Left colon (tissue), 2 donors: ENCODE data around the gene FAM236D. TPM values are rescaled to one million over a fixed set of nuclear protein-coding genes. Genes with fewer than 3 reads are reported as not detected.
"Not testable (repeated sequence)": the region's sequence is repeated elsewhere in the genome, so short reads cannot be mapped to it uniquely, and the experiment has no call there.

ENCODE experiments used
- ATAC-seq: fragments of 200-7000 bp; cut with Tn5 transposase; one replicate; pipeline ENCODE4 v1.9.1; 2020; ENCODE audit warnings: mild to moderate bottlenecking, moderate library complexity
- DNase-seq, 2 donors: peaks; one replicate each; pipeline ENCODE4 v3.0.0-alpha.2; 2020
- intact Hi-C, 2 donors: fragments of 100-400 bp; cut with DNase I in 1 of 2; cut with micrococcal nuclease in 1 of 2; formaldehyde crosslinking; loops; one replicate each; pipeline versions ENCODE4 v1.11.2 to v1.14.0; 2022; cut with DNase I, micrococcal nuclease
- long read RNA-seq: library from polyadenylated mRNA; unstranded; transcript quantifications from one replicate; pipeline ENCODE4 v2.0.0, GENCODE V29; 2021
- total RNA-seq, 2 donors: library from RNA; stranded (reverse); fragmentation: NEBNext Ultra II Directional; extraction: Animal tissue kit (Norgen Biotek cat#: 25700); gene quantifications; one replicate each; pipeline ENCODE4 v1.2.1, GENCODE V29; 2021
- donor health status: DM: no; HTN: no; CAD: no.
- donor health status: DM: yes; HTN: yes; CAD: no.

The FAM236D gene
- not detected for total RNA-seq
- long read RNA-seq = 0 reads

- intact Hi-C loops, ATAC-seq, DNase-seq: not testable (repeated sequence)
These were observed at the start of gene FAM236D for GRCh38 chrX:72808110-72808509. Gene FAM236D, minus strand, starts transcription at chrX:72808210. Its CDS starts 100 bp downstream, at chrX:72808110.

GRCh38 chrX:72837532-72837931 lies 29.5 kb upstream of the FAM236D start:
- ATAC-seq, DNase-seq, intact Hi-C loops: not testable (repeated sequence)

- ATAC-seq, DNase-seq, intact Hi-C loops: not testable (repeated sequence)
These were observed 22.7 kb upstream of the FAM236D start for GRCh38 chrX:72830701-72831100.

- intact Hi-C loops, DNase-seq, ATAC-seq: not testable (repeated sequence)
These were observed 17.6 kb downstream of the FAM236D start for GRCh38 chrX:72790390-72790789.

GRCh38 chrX:72788142-72788541 lies 19.9 kb downstream of the FAM236D start:
- DNase-seq, intact Hi-C loops, ATAC-seq: not testable (repeated sequence)

GRCh38 chrX:72783964-72784363 lies 24.0 kb downstream of the FAM236D start:
- intact Hi-C loops, DNase-seq: not testable (repeated sequence)
- peak; percentile 75 for ATAC-seq

- intact Hi-C loops = not testable (repeated sequence)
These were observed 24.6 kb downstream of the FAM236D start for GRCh38 chrX:72783365-72783936.

GRCh38 chrX:72782560-72782959 lies 25.4 kb downstream of the FAM236D start, which contains the start of gene FAM236B:
Gene FAM236B, minus strand, starts transcription at chrX:72782660. Its CDS starts 100 bp downstream, at chrX:72782560.
- DNase-seq, ATAC-seq, intact Hi-C loops: not testable (repeated sequence)

More at GRCh38 chrX:72783365-72783936, 24.6 kb downstream of the FAM236D start:
- not testable (repeated sequence) for ATAC-seq, DNase-seq

GRCh38 chrX:72778146-72778545 lies 29.9 kb downstream of the FAM236D start:
- intact Hi-C loops = not testable (repeated sequence)
- ATAC-seq = peak; percentile 31

GRCh38 chrX:72777467-72777790 lies 30.6 kb downstream of the FAM236D start:
- DNase-seq, intact Hi-C loops: not testable (repeated sequence)
- ATAC-seq = peak; percentile 80

More at GRCh38 chrX:72778146-72778545, 29.9 kb downstream of the FAM236D start:
- DNase-seq = not testable (repeated sequence)

- peak; percentile 83 for ATAC-seq
- intact Hi-C loops, DNase-seq: not testable (repeated sequence)
These were observed 31.1 kb downstream of the FAM236D start, which contains the start of gene DMRTC1B for GRCh38 chrX:72776653-72777466. Gene DMRTC1B, plus strand, starts transcription at chrX:72776890. Its CDS starts 68,246 bp downstream, at chrX:72845136.

- intact Hi-C loops, ATAC-seq, DNase-seq: not testable (repeated sequence)
These were observed 47.6 kb downstream of the FAM236D start for GRCh38 chrX:72760454-72760853.

Other genes with a start within 250 kb of the FAM236D start
- gene HDAC8, start 235.4 kb downstream of the FAM236D start, total RNA-seq = 10 to 100 TPM; 19.0 to 24.6 TPM
- 1 to 10 TPM; 3.9 TPM for gene PHKA1, start 93.9 kb downstream of the FAM236D start, total RNA-seq
- gene DMRTC1B, start 31.3 kb downstream of the FAM236D start, total RNA-seq = under 1 TPM in 1 of 2 donors, not detected in 1; 0.61 TPM
- gene FAM236B, start 25.6 kb downstream of the FAM236D start, total RNA-seq = not detected
- not detected for gene FAM236C, start 104.4 kb upstream of the FAM236D start, total RNA-seq
- not detected for gene FAM236A, start 130.0 kb upstream of the FAM236D start, total RNA-seq
- under 1 TPM in 1 of 2 donors, not detected in 1; 0.40 TPM for gene DMRTC1, start 135.6 kb upstream of the FAM236D start, total RNA-seq
- gene PABPC1L2B, start 194.7 kb upstream of the FAM236D start, total RNA-seq = not detected